IMR-90 (cell line): ENCODE measurements around the gene PCNP. TPM values are rescaled to one million over a fixed set of nuclear protein-coding genes. Genes with fewer than 3 reads are reported as not detected.

ENCODE experiments used
- ATAC-seq: fragments of 200-7000 bp; cut with Tn5 transposase; 2 replicates; pipeline ENCODE4 v1.9.1; 2020; ENCODE audit warnings: low read depth, mild to moderate bottlenecking, moderate library complexity
- BruUV-seq: library from RNA; stranded (reverse); fragments of 400-500 nt; replicated peaks from 2 replicates; lab custom pipeline; 2021; lab: Mats Ljungman, UMichigan
- CTCF ChIA-PET: fragments of 300-600 bp; formaldehyde crosslinking; extraction: SDS; loops from one replicate; lab custom pipeline; 2021; ENCODE audit warnings: antibody characterized with exemption; lab: Yijun Ruan, JAX
- POLR2A ChIA-PET: fragments of 300-600 bp; sonication (Branson Sonifier 250); formaldehyde crosslinking; loops from one replicate; lab custom pipeline; 2022; ENCODE audit warnings: antibody characterized with exemption; ENCODE audit not compliant: unreplicated experiment; lab: Charles Lee
- DNase-seq: peaks from one replicate; pipeline ENCODE4 v3.0.0; 2013
- H2AFZ ChIP-seq: replicated peaks from 2 replicates; pipeline ENCODE3; 2013; ENCODE audit warnings: low read length, mild to moderate bottlenecking; ENCODE audit not compliant: poor library complexity
- H2AK5ac ChIP-seq: 2 replicates; pipeline ENCODE4 v1.6.1; 2013; ENCODE audit warnings: low read depth, low read length, inconsistent platforms
- H2AK9ac ChIP-seq: replicated peaks from 2 replicates; pipeline ENCODE3; 2013; ENCODE audit warnings: mild to moderate bottlenecking, low read depth, low read length, moderate library complexity; ENCODE audit not compliant: poor library complexity
- H2BK120ac ChIP-seq: 2 replicates; pipeline ENCODE4 v1.6.1; 2013; ENCODE audit warnings: low read depth, low read length, inconsistent platforms
- H2BK15ac ChIP-seq: 3 replicates; pipeline ENCODE4 v1.6.1; 2013; ENCODE audit warnings: low read depth, low read length, inconsistent platforms
- H2BK20ac ChIP-seq: 2 replicates; pipeline ENCODE4 v1.6.1; 2013; ENCODE audit warnings: low read depth, mild to moderate bottlenecking, inconsistent platforms, low read length, moderate library complexity
- H2BK5ac ChIP-seq: 2 replicates; pipeline ENCODE4 v1.6.1; 2013; ENCODE audit warnings: mild to moderate bottlenecking, low read depth, low read length, inconsistent platforms; ENCODE audit not compliant: poor library complexity, severe bottlenecking
- H3K14ac ChIP-seq: replicated peaks from 2 replicates; pipeline ENCODE4 v1.6.1; 2013; ENCODE audit warnings: low read depth, low read length, inconsistent platforms
- H3K18ac ChIP-seq: 2 replicates; pipeline ENCODE4 v1.6.1; 2013; ENCODE audit warnings: low read depth, low read length, control low read depth
- H3K23ac ChIP-seq: 2 replicates; pipeline ENCODE4 v1.6.1; 2013; ENCODE audit warnings: low read depth, low read length, inconsistent platforms
- H3K27ac ChIP-seq: 2 replicates; pipeline ENCODE4 v1.5.1; 2013; ENCODE audit warnings: mild to moderate bottlenecking, control low read depth, low read length; ENCODE audit not compliant: insufficient read depth
- H3K27me3 ChIP-seq: 2 replicates; pipeline ENCODE4 v1.6.1; 2013; ENCODE audit warnings: low read length; ENCODE audit not compliant: control insufficient read depth, insufficient read depth
- H3K36me3 ChIP-seq: 2 replicates; pipeline ENCODE4 v1.6.1; 2013; ENCODE audit warnings: low read length, mixed read lengths; ENCODE audit not compliant: control insufficient read depth, insufficient read depth
- H3K4ac ChIP-seq: 2 replicates; pipeline ENCODE4 v1.6.1; 2013; ENCODE audit warnings: low read depth, low read length, inconsistent platforms
- H3K4me1 ChIP-seq: 2 replicates; pipeline ENCODE4 v1.6.1; 2013; ENCODE audit warnings: low read length, mixed read lengths; ENCODE audit not compliant: control insufficient read depth, insufficient read depth
- H3K4me2 ChIP-seq: 2 replicates; pipeline ENCODE4 v1.6.1; 2013; ENCODE audit warnings: low read depth, mild to moderate bottlenecking, control low read depth, low read length, moderate library complexity
- H3K4me3 ChIP-seq: 2 replicates; pipeline ENCODE4 v1.5.1; 2013; ENCODE audit warnings: low read depth, mild to moderate bottlenecking, control low read depth, low read length, moderate library complexity; ENCODE audit not compliant: insufficient read depth
- H3K56ac ChIP-seq: 2 replicates; pipeline ENCODE4 v1.6.1; 2013; ENCODE audit warnings: low read length, inconsistent platforms; ENCODE audit not compliant: insufficient read depth; ENCODE audit errors: extremely low read depth
- H3K79me1 ChIP-seq, 2 experiments: 2 replicates each; pipeline ENCODE4 v1.6.1; 2013; ENCODE audit warnings: low read length in 2 of 2, inconsistent platforms in 1 of 2, low read depth in 1 of 2
- H3K9ac ChIP-seq: 2 replicates; pipeline ENCODE4 v1.6.1; 2013; ENCODE audit warnings: low read depth, low read length, control low read depth
- H3K9me1 ChIP-seq: 2 replicates; pipeline ENCODE4 v1.6.1; 2013; ENCODE audit warnings: low read length, inconsistent platforms; ENCODE audit not compliant: insufficient read depth
- H3K9me3 ChIP-seq: 2 replicates; pipeline ENCODE4 v1.6.1; 2013; ENCODE audit warnings: low read length; ENCODE audit not compliant: control insufficient read depth, insufficient read depth
- H4K20me1 ChIP-seq: 2 replicates; pipeline ENCODE4 v1.6.1; 2013; ENCODE audit warnings: low read length, inconsistent platforms; ENCODE audit not compliant: insufficient read depth
- H4K5ac ChIP-seq: 2 replicates; pipeline ENCODE4 v1.6.1; 2013; ENCODE audit warnings: mild to moderate bottlenecking, low read depth, low read length, control low read depth
- H4K8ac ChIP-seq, 2 experiments: 2 replicates each; pipeline ENCODE4 v1.6.1; 2013; ENCODE audit warnings: low read depth in 2 of 2, low read length in 2 of 2, control low read depth in 1 of 2, inconsistent platforms in 1 of 2
- H4K91ac ChIP-seq: 2 replicates; pipeline ENCODE4 v1.6.1; 2013; ENCODE audit warnings: low read depth, low read length, inconsistent platforms; ENCODE audit not compliant: insufficient read depth
- BHLHE40 ChIP-seq: fragments of 150-350 bp; IDR thresholded peaks from 2 replicates; pipeline ENCODE4 v1.6.1; 2016; ENCODE audit warnings: mild to moderate bottlenecking, low read depth, low read length
- NFE2L2 ChIP-seq: fragments of 150-350 bp; IDR thresholded peaks from 2 replicates; pipeline ENCODE4 v1.6.1; 2016; ENCODE audit warnings: low read depth, mild to moderate bottlenecking, low read length
- POLR2A ChIP-seq: IDR thresholded peaks from 2 replicates; pipeline ENCODE4 v1.6.1; 2012; ENCODE audit warnings: mild to moderate bottlenecking, low read depth, low read length
- RAD21 ChIP-seq: IDR thresholded peaks from 2 replicates; pipeline ENCODE4 v1.6.1; 2012; ENCODE audit warnings: low read length, improper control_type of control experiment
- RFX5 ChIP-seq: IDR thresholded peaks from 2 replicates; pipeline ENCODE4 v1.8.0; 2012; ENCODE audit warnings: low read depth, mild to moderate bottlenecking, low read length, moderate library complexity
- SMC3 ChIP-seq: fragments of 150-350 bp; IDR thresholded peaks from 2 replicates; pipeline ENCODE4 v1.6.1; 2016; ENCODE audit warnings: low read depth, mild to moderate bottlenecking, antibody characterized with exemption, low read length, moderate library complexity
- WGBS, 2 experiments: methylation state at CpG; one replicate each; pipeline versions ENCODE4 v1.1.5 to v1.1.7; 2013; ENCODE audit warnings: missing lambda C conversion rate in 2 of 2; ENCODE audit not compliant: insufficient read length in 1 of 2; ENCODE audit errors: extremely low coverage in 2 of 2; 5-methylcytosine and 5-hydroxymethylcytosine counted together
- dilution Hi-C: fragments of 300-500 bp; cut with HindIII; formaldehyde crosslinking; loops from one replicate; pipeline ENCODE4 v1.14.3; 2018; ENCODE audit warnings: low sequenced_read_pairs; ENCODE audit not compliant: unreplicated experiment
- in situ Hi-C: fragments of 300-500 bp; cut with MboI; formaldehyde crosslinking; loops from 3 replicates; pipeline ENCODE4 v1.14.3; 2019; ENCODE audit warnings: low sequenced_read_pairs, inconsistent platforms, mixed read lengths
- intact Hi-C: fragments of 100-400 bp; cut with micrococcal nuclease; formaldehyde crosslinking; loops from 2 replicates; pipeline ENCODE4 v1.10.0; 2022
- polyA plus RNA-seq, 3 experiments: library from polyadenylated mRNA; depleted of rRNA; stranded (reverse); fragments of >200 nt; gene quantifications; 2 replicates each; pipeline ENCODE4 v1.2.3, GENCODE V29; 2012; ENCODE audit warnings: low replicate concordance in 1 of 3
- total RNA-seq: library from RNA; depleted of rRNA; stranded (reverse); fragments of >200 nt; gene quantifications from 2 replicates; pipeline ENCODE4 v1.2.3, GENCODE V29; 2012
- TF ChIP-seq, protein P1 (sequence below): fragments of 150-350 bp; IDR thresholded peaks from 2 replicates; pipeline ENCODE4 v1.6.1; 2017; ENCODE audit warnings: mild to moderate bottlenecking, antibody characterized with exemption, low read length, low read depth
- TF ChIP-seq, protein P2 (sequence below): conservative IDR thresholded peaks from 2 replicates; pipeline ENCODE4 v1.5.1; 2012; ENCODE audit warnings: mild to moderate bottlenecking, low read depth, low read length, improper control_type of control experiment

PCNP gene
- total and polyA plus RNA-seq, 2 of the 4 experiments (the other 2 are of a cell fraction), result 34.6 to 53.2 TPM

GRCh38 chr3:101642441-101642840 lies 68.5 kb downstream of the PCNP start:
- H3K23ac ChIP-seq, result no peak overlapping the region
- intact Hi-C loops, result no loop called here
- no peak overlapping the region for H2BK20ac ChIP-seq
- no peak overlapping the region for H3K18ac ChIP-seq
- H3K9me3 ChIP-seq, result no peaks in the 10 kb centered on the region
- no peak overlapping the region for H3K27ac ChIP-seq
- no peak overlapping the region for H2BK15ac ChIP-seq
- no peak overlapping the region for H2BK120ac ChIP-seq
- H3K14ac ChIP-seq, result no peak overlapping the region
- in situ Hi-C loops, result no loop called here
- dilution Hi-C loops, result no loop called here
- TF ChIP-seq BHLHE40, result no peak
- TF ChIP-seq POLR2A, result no peak
- TF ChIP-seq, protein P1, sequence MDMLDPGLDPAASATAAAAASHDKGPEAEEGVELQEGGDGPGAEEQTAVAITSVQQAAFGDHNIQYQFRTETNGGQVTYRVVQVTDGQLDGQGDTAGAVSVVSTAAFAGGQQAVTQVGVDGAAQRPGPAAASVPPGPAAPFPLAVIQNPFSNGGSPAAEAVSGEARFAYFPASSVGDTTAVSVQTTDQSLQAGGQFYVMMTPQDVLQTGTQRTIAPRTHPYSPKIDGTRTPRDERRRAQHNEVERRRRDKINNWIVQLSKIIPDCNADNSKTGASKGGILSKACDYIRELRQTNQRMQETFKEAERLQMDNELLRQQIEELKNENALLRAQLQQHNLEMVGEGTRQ, result no peak
- no peak for TF ChIP-seq NFE2L2
- TF ChIP-seq SMC3, result no peak
- no peak for TF ChIP-seq RAD21
- no peak for TF ChIP-seq RFX5
- TF ChIP-seq, protein P2, sequence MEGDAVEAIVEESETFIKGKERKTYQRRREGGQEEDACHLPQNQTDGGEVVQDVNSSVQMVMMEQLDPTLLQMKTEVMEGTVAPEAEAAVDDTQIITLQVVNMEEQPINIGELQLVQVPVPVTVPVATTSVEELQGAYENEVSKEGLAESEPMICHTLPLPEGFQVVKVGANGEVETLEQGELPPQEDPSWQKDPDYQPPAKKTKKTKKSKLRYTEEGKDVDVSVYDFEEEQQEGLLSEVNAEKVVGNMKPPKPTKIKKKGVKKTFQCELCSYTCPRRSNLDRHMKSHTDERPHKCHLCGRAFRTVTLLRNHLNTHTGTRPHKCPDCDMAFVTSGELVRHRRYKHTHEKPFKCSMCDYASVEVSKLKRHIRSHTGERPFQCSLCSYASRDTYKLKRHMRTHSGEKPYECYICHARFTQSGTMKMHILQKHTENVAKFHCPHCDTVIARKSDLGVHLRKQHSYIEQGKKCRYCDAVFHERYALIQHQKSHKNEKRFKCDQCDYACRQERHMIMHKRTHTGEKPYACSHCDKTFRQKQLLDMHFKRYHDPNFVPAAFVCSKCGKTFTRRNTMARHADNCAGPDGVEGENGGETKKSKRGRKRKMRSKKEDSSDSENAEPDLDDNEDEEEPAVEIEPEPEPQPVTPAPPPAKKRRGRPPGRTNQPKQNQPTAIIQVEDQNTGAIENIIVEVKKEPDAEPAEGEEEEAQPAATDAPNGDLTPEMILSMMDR, result no peak
- BruUV-seq, result no TSS peak
- ATAC-seq (no peak), DNase-seq (no peak)
- no peak overlapping the region for H2AFZ ChIP-seq
- H4K91ac ChIP-seq, result no peak overlapping the region
- no peak overlapping the region for H2BK5ac ChIP-seq
- H3K9me1 ChIP-seq, result peaks cover 9% of the 10 kb centered on the region
- no peaks in the 10 kb centered on the region for H3K36me3 ChIP-seq
- H2AK9ac ChIP-seq, result no peak overlapping the region
- ChIA-PET CTCF (no interaction called here), POLR2A (no interaction called here)
- H3K4me3 ChIP-seq, result no peak overlapping the region
- H3K56ac ChIP-seq, result no peak overlapping the region
- H4K5ac ChIP-seq, result no peak overlapping the region
- no peaks in the 10 kb centered on the region for H3K79me1 ChIP-seq
- 0 out of 2 replicates have a peak, but pooled peaks cover 1% of the 10 kb centered on the region for H3K4me1 ChIP-seq
- no peaks in the 10 kb centered on the region for H3K27me3 ChIP-seq
- no peak overlapping the region for H3K9ac ChIP-seq
- no peak overlapping the region for H3K4me2 ChIP-seq
- no peak overlapping the region for H2AK5ac ChIP-seq
- H4K8ac ChIP-seq, result no peak overlapping the region
- no peaks in the 10 kb centered on the region for H4K20me1 ChIP-seq
- no peak overlapping the region for H3K4ac ChIP-seq
- WGBS, 2 experiments, result no CpG with 5 or more reads among the region's 3 CpGs
